Measurements from ENCODE around the gene LANCL2.
"Not testable (repeated sequence)": the region's sequence is repeated elsewhere in the genome, so short reads cannot be mapped to it uniquely, and the experiment has no call there.

The LANCL2 gene

DNA sequence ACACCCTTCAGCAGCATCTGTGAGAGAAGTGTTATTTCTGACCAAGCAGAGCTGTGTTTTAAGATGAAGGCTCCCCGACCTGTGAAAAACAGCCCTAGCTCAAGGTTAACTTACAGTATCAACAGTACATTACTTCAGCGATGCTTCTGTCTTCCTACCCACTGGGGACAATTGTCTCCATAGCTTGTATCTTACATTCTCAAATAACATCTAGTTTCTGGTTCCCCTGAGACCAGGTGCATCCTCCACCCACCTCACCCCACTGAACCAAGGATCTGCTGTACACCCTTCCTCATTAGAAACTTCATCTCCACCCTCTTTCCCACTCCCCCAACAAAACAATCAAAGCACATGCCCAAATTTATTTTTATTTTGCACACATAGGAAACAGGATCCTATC is 105.1 kb downstream of the LANCL2 start:
- peaks cover 69% of the 10 kb centered on the region for H3K4me1 Mint-ChIP-seq
- H3K27ac Mint-ChIP-seq = peak overlapping the region; percentile 96

GRCh38 chr7:55471594-55471993 is 106.5 kb downstream of the LANCL2 start:
- Mint-ChIP-seq H3K27ac (peak overlapping the region; percentile 24), H3K36me3 (peaks cover 55% of the 10 kb centered on the region), H3K4me1 (peaks cover 76% of the 10 kb centered on the region)
- H3K9me3 Mint-ChIP-seq, H3K4me3 Mint-ChIP-seq, DNase-seq, H3K27me3 Mint-ChIP-seq, CTCF ChIA-PET: not testable (repeated sequence)

More for the DNA sequence above, 105.1 kb downstream of the LANCL2 start:
- no peak for DNase-seq
- CTCF ChIA-PET = interaction anchor here (0.8 to 2.1 kb wide), 3 partner anchors 30 to 64 kb away, joined by 3 to 7 read pairs (median 6); no protein-coding TSS in a partner anchor
- Mint-ChIP-seq H3K9me3 (no peaks in the 10 kb centered on the region), H3K4me3 (peak overlapping the region; percentile 9), H3K36me3 (peaks cover 57% of the 10 kb centered on the region), H3K27me3 (no peaks in the 10 kb centered on the region)

DNA sequence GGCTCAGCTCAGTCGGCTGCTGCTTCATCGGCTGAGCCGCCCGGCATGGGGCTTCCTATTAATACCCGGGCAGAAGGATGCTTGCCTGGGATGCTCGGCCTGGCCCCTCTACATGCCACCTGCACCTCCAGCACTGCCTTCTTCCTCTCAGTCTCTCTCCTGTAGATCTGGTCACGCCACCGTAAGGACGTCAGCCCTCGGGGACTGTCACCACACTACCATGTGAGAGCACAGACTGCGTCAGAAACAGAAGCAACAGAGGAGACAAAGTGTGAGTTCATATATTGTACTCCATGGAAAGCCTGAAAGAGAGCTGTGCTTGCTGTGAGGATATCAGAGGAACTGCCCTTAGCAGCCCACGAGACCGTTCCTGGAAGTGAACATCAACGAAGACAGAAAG is 107.3 kb downstream of the LANCL2 start:
- peaks cover 82% of the 10 kb centered on the region for H3K4me1 Mint-ChIP-seq
- DNase-seq, H3K27me3 Mint-ChIP-seq, H3K4me3 Mint-ChIP-seq, H3K9me3 Mint-ChIP-seq, H3K27ac Mint-ChIP-seq, CTCF ChIA-PET: not testable (repeated sequence)
- H3K36me3 Mint-ChIP-seq = peaks cover 56% of the 10 kb centered on the region

DNA sequence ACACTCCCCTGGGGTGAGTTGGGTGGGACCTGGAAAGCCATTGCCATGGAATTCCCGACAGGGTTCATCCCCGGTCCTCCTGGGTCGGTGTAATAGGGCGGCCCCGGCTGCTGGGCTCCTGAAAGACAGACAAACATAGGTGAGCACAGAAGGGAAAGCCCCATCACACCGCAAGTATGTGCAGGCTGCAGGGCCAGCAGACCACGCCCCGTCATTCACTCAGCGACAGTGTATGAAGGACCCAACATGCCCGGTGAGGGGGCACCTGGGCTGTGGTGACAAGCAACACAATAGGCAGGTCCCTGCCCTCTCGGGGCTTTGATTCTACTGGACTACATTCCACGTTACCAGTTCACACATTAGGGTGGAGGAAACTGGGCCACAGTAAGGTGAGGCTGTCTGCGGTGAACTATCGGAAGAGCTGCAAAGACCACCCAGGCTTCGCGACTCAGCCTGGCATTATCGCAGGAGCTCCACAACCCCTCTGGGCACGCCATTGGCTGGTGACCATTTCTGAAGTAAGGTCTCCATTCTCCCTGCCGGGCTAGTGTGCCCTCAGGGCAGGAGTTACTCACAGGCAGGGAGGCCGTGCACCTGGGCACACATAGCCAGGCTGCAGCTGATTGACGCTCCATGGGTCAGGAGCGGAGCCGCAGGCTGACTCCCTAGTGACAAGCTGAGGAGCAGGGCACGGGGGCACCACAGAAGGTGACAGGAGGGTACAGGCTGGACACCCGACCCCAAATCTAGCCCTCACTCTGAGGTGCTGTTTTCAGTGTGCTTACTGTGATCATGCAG is 108.0 kb downstream of the LANCL2 start:
- H3K9me3 Mint-ChIP-seq = no peaks in the 10 kb centered on the region
- CTCF ChIA-PET = no interaction called here
- peak; percentile 43 for DNase-seq
- peaks cover 59% of the 10 kb centered on the region for H3K36me3 Mint-ChIP-seq
- H3K27me3 Mint-ChIP-seq = no peaks in the 10 kb centered on the region
- peaks cover 85% of the 10 kb centered on the region for H3K4me1 Mint-ChIP-seq
- H3K4me3 Mint-ChIP-seq = no peak overlapping the region
- no peak overlapping the region for H3K27ac Mint-ChIP-seq

GRCh38 chr7:55473932-55474331 is 108.8 kb downstream of the LANCL2 start:
- Mint-ChIP-seq H3K9me3 (no peaks in the 10 kb centered on the region), H3K27ac (no peak overlapping the region), H3K4me3 (no peak overlapping the region), H3K36me3 (peaks cover 58% of the 10 kb centered on the region), H3K4me1 (peaks cover 84% of the 10 kb centered on the region), H3K27me3 (no peaks in the 10 kb centered on the region)
- CTCF ChIA-PET = no interaction called here
- DNase-seq = no peak

DNA sequence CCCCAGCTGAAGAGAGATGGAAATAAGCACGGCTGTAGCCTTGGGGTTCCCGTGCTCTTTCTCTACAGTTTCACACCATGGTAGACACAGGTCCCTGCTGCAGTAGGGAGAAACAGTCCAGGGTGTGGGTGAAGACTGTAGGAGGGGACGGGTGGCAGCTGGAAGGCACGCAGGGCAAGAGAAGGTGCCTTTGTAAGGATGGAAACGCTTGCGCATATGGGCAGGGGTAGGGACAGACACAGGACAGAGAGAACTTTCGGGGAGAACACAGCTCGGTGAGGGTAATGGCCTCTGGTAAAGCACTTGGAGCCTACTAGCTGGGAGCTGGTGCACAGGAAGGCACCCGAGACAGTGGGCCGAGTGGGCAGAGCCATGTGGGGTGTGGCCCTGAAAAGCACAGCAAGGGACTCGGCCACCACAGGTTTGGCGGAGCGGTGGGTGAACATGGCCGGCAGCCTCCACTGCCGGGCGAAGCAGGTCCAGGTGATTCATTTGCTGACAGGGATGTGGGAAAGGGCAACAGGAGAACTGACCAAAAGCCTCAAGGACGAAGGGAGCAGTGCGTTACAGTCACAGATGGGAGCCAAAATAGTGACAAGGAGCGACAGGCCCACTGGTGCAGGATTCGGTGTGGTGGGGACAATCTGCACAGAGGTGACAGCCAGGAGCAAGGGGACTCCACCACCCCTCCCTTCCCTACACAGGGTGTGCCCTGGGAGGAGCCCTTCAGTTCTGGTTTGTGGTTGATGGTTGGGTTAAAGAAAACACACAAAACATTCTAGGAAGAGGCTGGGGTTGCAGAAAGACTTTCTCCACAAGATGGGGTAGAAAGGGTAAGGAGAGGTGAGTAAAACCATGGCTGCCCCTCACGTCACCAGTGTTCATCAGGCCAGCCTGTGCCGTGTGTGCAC is 110.1 kb downstream of the LANCL2 start:
- H3K4me3 Mint-ChIP-seq = peak overlapping the region; percentile 25
- CTCF ChIA-PET = interaction anchor here (0.5 kb wide), 1 partner anchor 1200 kb away, joined by 3 read pairs; no protein-coding TSS in a partner anchor
- peak overlapping the region; percentile 82 for H3K27ac Mint-ChIP-seq
- peak; percentile 68 for DNase-seq
- H3K4me1 Mint-ChIP-seq = peaks cover 75% of the 10 kb centered on the region
- H3K27me3 Mint-ChIP-seq = no peaks in the 10 kb centered on the region
- no peaks in the 10 kb centered on the region for H3K9me3 Mint-ChIP-seq
- H3K36me3 Mint-ChIP-seq = peaks cover 57% of the 10 kb centered on the region

GRCh38 chr7:55475855-55476803 is 111.0 kb downstream of the LANCL2 start:
- Mint-ChIP-seq H3K36me3 (peaks cover 59% of the 10 kb centered on the region), H3K9me3 (no peaks in the 10 kb centered on the region), H3K4me3 (peak overlapping the region; percentile 25), H3K27me3 (no peaks in the 10 kb centered on the region), H3K27ac (peak overlapping the region; percentile 82), H3K4me1 (peaks cover 76% of the 10 kb centered on the region)
- CTCF ChIA-PET = no interaction called here
- DNase-seq = no peak

DNA sequence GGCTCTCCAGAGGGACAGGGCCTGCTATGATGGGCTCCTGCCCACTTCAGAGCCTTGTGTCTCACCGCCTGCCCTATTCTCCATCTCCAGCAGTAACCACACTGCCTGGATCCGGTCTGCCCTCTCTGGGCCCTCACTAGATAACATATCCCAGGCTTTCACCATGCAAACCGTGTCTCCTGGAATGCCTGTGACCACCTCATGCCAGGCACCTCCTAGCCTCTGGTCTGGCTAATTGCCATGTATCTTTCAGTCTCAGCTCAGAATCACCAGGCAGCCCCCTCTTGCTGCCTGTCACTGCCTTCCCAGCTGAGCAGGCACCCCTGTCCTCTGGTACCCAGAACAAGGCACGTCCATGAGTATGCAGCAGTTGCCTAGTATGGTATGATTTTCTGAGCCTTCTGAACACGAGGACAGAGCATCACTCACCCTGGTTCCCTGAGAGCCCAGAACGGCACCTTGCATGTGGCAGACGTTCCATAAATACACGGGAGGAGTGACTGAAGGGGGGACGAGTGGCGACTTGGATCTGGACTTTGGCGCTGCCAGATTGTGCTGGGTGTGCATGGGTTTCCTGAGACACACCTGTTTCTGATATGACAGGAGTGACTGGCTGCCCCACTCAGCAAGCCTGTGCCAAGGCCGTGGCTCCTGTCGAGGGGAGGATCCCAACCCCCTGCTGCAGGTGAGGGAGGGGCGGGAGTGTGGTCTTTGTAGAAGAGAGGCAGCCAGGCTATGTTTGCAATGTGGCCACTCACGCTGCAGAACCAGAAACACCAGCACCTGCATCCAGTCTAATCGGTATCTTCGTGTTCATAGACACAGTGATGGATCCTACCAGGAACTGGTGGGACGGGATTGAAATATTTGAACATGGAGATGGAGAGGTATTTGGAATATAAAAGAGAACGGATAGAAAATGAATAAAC is 112.0 kb downstream of the LANCL2 start:
- Mint-ChIP-seq H3K36me3 (peaks cover 54% of the 10 kb centered on the region), H3K9me3 (no peaks in the 10 kb centered on the region), H3K27me3 (no peaks in the 10 kb centered on the region), H3K4me3 (no peak overlapping the region), H3K4me1 (peaks cover 74% of the 10 kb centered on the region), H3K27ac (peak overlapping the region; percentile 72)
- DNase-seq = no peak
- CTCF ChIA-PET = no interaction called here

- CTCF ChIA-PET = no interaction called here
- no peak for DNase-seq
- Mint-ChIP-seq H3K4me1 (peaks cover 77% of the 10 kb centered on the region), H3K36me3 (peaks cover 53% of the 10 kb centered on the region), H3K27ac (no peak overlapping the region), H3K27me3 (no peaks in the 10 kb centered on the region), H3K9me3 (no peaks in the 10 kb centered on the region), H3K4me3 (no peak overlapping the region)
Measured at GRCh38 chr7:55477781-55478374, 112.7 kb downstream of the LANCL2 start.

- DNase-seq = no peak
- Mint-ChIP-seq H3K27ac (no peak overlapping the region), H3K4me3 (no peak overlapping the region), H3K36me3 (peaks cover 53% of the 10 kb centered on the region), H3K9me3 (no peaks in the 10 kb centered on the region), H3K4me1 (peaks cover 77% of the 10 kb centered on the region), H3K27me3 (no peaks in the 10 kb centered on the region)
- CTCF ChIA-PET = no interaction called here
Measured at GRCh38 chr7:55478700-55479099, 113.6 kb downstream of the LANCL2 start.

DNA sequence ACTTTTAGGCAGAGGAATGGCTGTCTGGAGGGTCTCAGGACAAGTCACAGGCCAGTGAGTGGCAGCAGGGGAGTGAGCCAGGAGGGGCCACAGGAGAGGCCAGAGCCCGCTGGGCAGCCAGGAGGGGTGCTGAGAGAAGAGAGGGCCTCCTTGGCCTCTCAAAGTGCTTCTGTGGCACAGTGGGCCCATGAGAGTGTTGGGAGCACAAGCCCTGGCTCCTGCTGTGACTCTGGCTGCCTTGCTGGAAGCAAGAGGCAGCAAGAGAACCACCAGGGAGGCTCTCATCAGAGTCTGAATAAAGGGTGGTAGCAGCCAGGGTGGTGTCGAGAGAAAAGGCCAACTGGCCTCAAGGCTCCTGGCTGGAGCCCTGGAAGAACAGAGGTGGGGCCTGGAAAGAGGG is 116.0 kb downstream of the LANCL2 start:
- H3K4me1 Mint-ChIP-seq = peaks cover 69% of the 10 kb centered on the region
- H3K4me3 Mint-ChIP-seq = no peak overlapping the region
- H3K9me3 Mint-ChIP-seq = no peaks in the 10 kb centered on the region
- H3K27ac Mint-ChIP-seq = peak overlapping the region; percentile 50
- H3K27me3 Mint-ChIP-seq = no peaks in the 10 kb centered on the region
- CTCF ChIA-PET = no interaction called here
- H3K36me3 Mint-ChIP-seq = peaks cover 53% of the 10 kb centered on the region
- no peak for DNase-seq

- no peak overlapping the region for H3K27ac Mint-ChIP-seq
- H3K4me3 Mint-ChIP-seq = no peak overlapping the region
- peaks cover 55% of the 10 kb centered on the region for H3K36me3 Mint-ChIP-seq
- CTCF ChIA-PET = no interaction called here
- peaks cover 57% of the 10 kb centered on the region for H3K4me1 Mint-ChIP-seq
- no peak for DNase-seq
- no peaks in the 10 kb centered on the region for H3K9me3 Mint-ChIP-seq
- no peaks in the 10 kb centered on the region for H3K27me3 Mint-ChIP-seq
Measured at GRCh38 chr7:55483046-55483445, 117.9 kb downstream of the LANCL2 start.

Data from activated naive CD4-positive, alpha-beta T cell treated with anti-CD3 and anti-CD28 coated beads, Interleukin-2, amount 10 ng/mL, durations not matched to agents 7 days and 5 days (primary cell).